Astrocyte (in vitro differentiated cells and primary cell): ENCODE data around the gene INHBB. TPM values are rescaled to one million over a fixed set of nuclear protein-coding genes. Genes with fewer than 3 reads are reported as not detected.

ENCODE experiments used
- DNase-seq: peaks from one replicate; pipeline ENCODE4 v3.0.0-alpha.2; 2010; ENCODE audit warnings: low read depth
- FAIRE-seq: peaks from 2 replicates; lab custom pipeline; 2011; peaks lifted over from hg19 to GRCh38; lab: Jason Lieb, UNC
- H2AFZ ChIP-seq: 2 replicates; pipeline ENCODE4 v1.6.0; 2012; ENCODE audit warnings: low read depth, low read length, inconsistent platforms
- H3K27ac ChIP-seq: 2 replicates; pipeline ENCODE4 v1.5.1; 2011; ENCODE audit warnings: low read depth, low read length, inconsistent platforms
- H3K27me3 ChIP-seq: 2 replicates; pipeline ENCODE4 v1.6.0; 2011; ENCODE audit warnings: low read length, inconsistent platforms; ENCODE audit not compliant: insufficient read depth
- H3K36me3 ChIP-seq: 2 replicates; pipeline ENCODE4 v1.5.1; 2011; ENCODE audit warnings: low read length, inconsistent platforms; ENCODE audit not compliant: insufficient read depth
- H3K4me1 ChIP-seq: 2 replicates; pipeline ENCODE4 v1.5.1; 2011; ENCODE audit warnings: low read length, inconsistent platforms; ENCODE audit not compliant: insufficient read depth
- H3K4me2 ChIP-seq: 2 replicates; pipeline ENCODE4 v1.6.0; 2012; ENCODE audit warnings: low read length, inconsistent platforms
- H3K4me3 ChIP-seq: 2 replicates; pipeline ENCODE4 v1.5.1; 2011; ENCODE audit warnings: low read depth, mild to moderate bottlenecking, low read length, inconsistent platforms; ENCODE audit not compliant: insufficient read depth
- H3K79me2 ChIP-seq: 2 replicates; pipeline ENCODE4 v1.6.0; 2012; ENCODE audit warnings: mild to moderate bottlenecking, low read length, inconsistent platforms; ENCODE audit not compliant: insufficient read depth
- H3K9ac ChIP-seq: 2 replicates; pipeline ENCODE4 v1.6.0; 2012; ENCODE audit warnings: mild to moderate bottlenecking, low read length, inconsistent platforms
- H3K9me3 ChIP-seq: 2 replicates; pipeline ENCODE4 v1.5.1; 2012; ENCODE audit warnings: low read depth, mild to moderate bottlenecking, low read length, inconsistent platforms; ENCODE audit not compliant: insufficient read depth
- H4K20me1 ChIP-seq: 2 replicates; pipeline ENCODE4 v1.6.0; 2012; ENCODE audit warnings: low read length, inconsistent platforms; ENCODE audit not compliant: insufficient read depth
- H3K27ac Mint-ChIP-seq: one replicate; pipeline ENCODE4 v1.8.0; 2021; ENCODE audit warnings: mild to moderate bottlenecking, mixed read lengths; ENCODE audit not compliant: unreplicated experiment
- H3K27me3 Mint-ChIP-seq: one replicate; pipeline ENCODE4 v1.8.0; 2021; ENCODE audit warnings: low read depth, mixed read lengths; ENCODE audit not compliant: unreplicated experiment
- H3K36me3 Mint-ChIP-seq: one replicate; pipeline ENCODE4 v1.8.0; 2021; ENCODE audit warnings: low read depth, mixed read lengths; ENCODE audit not compliant: unreplicated experiment
- H3K4me1 Mint-ChIP-seq: one replicate; pipeline ENCODE4 v1.8.0; 2021; ENCODE audit warnings: low read depth, mixed read lengths; ENCODE audit not compliant: unreplicated experiment
- H3K4me3 Mint-ChIP-seq: one replicate; pipeline ENCODE4 v1.8.0; 2021; ENCODE audit warnings: mild to moderate bottlenecking, moderate library complexity, mixed read lengths; ENCODE audit not compliant: unreplicated experiment
- H3K9me3 Mint-ChIP-seq: one replicate; pipeline ENCODE4 v1.8.0; 2021; ENCODE audit warnings: mild to moderate bottlenecking, mixed read lengths; ENCODE audit not compliant: unreplicated experiment
- EZH2 ChIP-seq: IDR thresholded peaks from 2 replicates; pipeline ENCODE4 v1.6.1; 2012; ENCODE audit warnings: mild to moderate bottlenecking, low read length, inconsistent platforms; ENCODE audit not compliant: insufficient read depth
- total RNA-seq: library from RNA; stranded (reverse); gene quantifications from 2 replicates; pipeline ENCODE4 v1.2.1, GENCODE V29; 2021
- TF ChIP-seq, protein P1 (sequence below): IDR thresholded peaks from 2 replicates; pipeline ENCODE4 v1.5.1; 2011; ENCODE audit warnings: low read depth, mild to moderate bottlenecking, inconsistent platforms, low read length, moderate library complexity; ENCODE audit not compliant: insufficient read depth

The INHBB gene
- total RNA-seq, 1 donor from 2014 or later = 7.1 TPM

DNA sequence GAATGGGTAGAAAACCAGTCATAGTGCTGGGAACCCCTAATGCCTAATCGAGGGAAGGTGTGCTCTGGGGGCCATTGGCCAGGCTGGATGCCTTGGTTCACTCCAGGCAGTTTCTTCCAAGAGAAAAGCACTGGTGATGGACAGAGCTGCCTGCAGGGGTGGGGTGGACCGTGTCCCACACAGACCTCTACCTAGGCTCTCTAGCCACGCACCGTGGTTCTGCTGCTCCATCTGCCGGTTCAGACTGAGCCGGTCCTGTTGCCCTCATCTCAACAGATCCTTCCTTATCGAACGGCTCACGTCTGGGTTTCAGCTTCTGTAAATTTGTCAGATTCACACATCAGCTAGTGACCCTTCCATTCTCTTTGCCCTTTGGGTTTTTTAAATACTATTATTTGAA is 46.9 kb upstream of the INHBB start:
- peak overlapping the region; percentile 27 for H3K27ac Mint-ChIP-seq
- peaks cover 31% of the 10 kb centered on the region for H3K4me1 Mint-ChIP-seq
- Histone ChIP-seq H3K4me1 (peaks cover 30% of the 10 kb centered on the region), H3K4me2 (no peak overlapping the region), H3K79me2 (no peaks in the 10 kb centered on the region), H3K27ac (no peak overlapping the region), H3K9ac (no peak overlapping the region), H3K4me3 (no peak overlapping the region), H3K27me3 (no peaks in the 10 kb centered on the region), H4K20me1 (peaks cover 4% of the 10 kb centered on the region), H3K9me3 (no peaks in the 10 kb centered on the region), H3K36me3 (no peaks in the 10 kb centered on the region), H2AFZ (no peak overlapping the region)
- peaks cover 8% of the 10 kb centered on the region for H3K27me3 Mint-ChIP-seq
- TF ChIP-seq EZH2 = no peak
- TF ChIP-seq, protein P1, sequence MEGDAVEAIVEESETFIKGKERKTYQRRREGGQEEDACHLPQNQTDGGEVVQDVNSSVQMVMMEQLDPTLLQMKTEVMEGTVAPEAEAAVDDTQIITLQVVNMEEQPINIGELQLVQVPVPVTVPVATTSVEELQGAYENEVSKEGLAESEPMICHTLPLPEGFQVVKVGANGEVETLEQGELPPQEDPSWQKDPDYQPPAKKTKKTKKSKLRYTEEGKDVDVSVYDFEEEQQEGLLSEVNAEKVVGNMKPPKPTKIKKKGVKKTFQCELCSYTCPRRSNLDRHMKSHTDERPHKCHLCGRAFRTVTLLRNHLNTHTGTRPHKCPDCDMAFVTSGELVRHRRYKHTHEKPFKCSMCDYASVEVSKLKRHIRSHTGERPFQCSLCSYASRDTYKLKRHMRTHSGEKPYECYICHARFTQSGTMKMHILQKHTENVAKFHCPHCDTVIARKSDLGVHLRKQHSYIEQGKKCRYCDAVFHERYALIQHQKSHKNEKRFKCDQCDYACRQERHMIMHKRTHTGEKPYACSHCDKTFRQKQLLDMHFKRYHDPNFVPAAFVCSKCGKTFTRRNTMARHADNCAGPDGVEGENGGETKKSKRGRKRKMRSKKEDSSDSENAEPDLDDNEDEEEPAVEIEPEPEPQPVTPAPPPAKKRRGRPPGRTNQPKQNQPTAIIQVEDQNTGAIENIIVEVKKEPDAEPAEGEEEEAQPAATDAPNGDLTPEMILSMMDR = no peak
- H3K9me3 Mint-ChIP-seq = peaks cover 2% of the 10 kb centered on the region
- H3K36me3 Mint-ChIP-seq = peaks cover 31% of the 10 kb centered on the region
- no peak for FAIRE-seq
- no peak for DNase-seq
- no peak overlapping the region for H3K4me3 Mint-ChIP-seq

DNA sequence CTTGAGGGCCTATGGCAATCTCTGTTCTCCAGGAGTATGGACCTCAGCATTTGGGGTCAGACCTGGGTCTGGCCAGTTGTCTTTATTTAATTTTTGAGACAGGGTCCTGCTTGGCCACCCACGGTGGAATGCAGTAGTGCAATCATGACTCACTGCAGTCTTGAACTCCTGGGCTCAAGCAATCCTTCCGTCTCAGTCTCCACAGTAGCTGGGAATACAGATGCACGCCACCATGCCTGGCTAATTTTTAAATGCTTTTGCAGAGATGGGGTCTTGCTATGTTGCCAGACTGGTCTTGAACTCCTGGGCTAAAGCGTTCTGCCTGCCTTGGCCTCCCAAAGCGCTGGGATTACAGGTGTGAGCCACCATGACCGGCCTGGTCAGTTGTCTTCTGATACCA is 46.4 kb upstream of the INHBB start:
- peaks cover 8% of the 10 kb centered on the region for H3K27me3 Mint-ChIP-seq
- Histone ChIP-seq H3K79me2 (no peaks in the 10 kb centered on the region), H4K20me1 (peaks cover 4% of the 10 kb centered on the region), H3K9me3 (no peaks in the 10 kb centered on the region), H3K9ac (no peak overlapping the region), H3K27ac (no peak overlapping the region), H3K4me3 (no peak overlapping the region), H2AFZ (no peak overlapping the region), H3K4me2 (peak overlapping the region; percentile 32), H3K4me1 (peaks cover 30% of the 10 kb centered on the region), H3K36me3 (no peaks in the 10 kb centered on the region), H3K27me3 (no peaks in the 10 kb centered on the region)
- TF ChIP-seq, protein P1 = no peak
- no peak for TF ChIP-seq EZH2
- peaks cover 31% of the 10 kb centered on the region for H3K4me1 Mint-ChIP-seq
- peaks cover 31% of the 10 kb centered on the region for H3K36me3 Mint-ChIP-seq
- H3K4me3 Mint-ChIP-seq = no peak overlapping the region
- peak overlapping the region; percentile 27 for H3K27ac Mint-ChIP-seq
- DNase-seq = peak; percentile 25
- H3K9me3 Mint-ChIP-seq = peaks cover 2% of the 10 kb centered on the region
- FAIRE-seq = no peak

DNA sequence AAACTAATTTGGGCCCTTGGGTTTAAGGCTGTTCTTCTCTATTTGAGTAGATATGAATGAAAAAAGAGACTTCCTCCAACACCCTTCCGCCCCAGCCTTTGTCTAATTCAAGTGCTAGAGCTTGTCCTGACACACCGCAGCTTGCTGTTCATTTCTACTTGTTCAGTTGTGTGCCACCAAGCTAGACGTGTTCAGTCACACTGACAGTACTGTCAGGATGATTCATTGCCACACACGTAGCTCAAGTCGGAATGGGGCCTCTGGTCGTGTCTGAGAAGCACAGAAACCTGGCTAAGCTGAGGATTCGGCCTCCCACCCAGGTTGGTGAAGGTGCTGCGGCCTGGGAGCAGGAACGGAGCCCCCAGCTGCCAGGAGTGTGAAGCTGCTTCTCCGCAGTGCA is 45.6 kb upstream of the INHBB start:
- Mint-ChIP-seq H3K4me3 (no peak overlapping the region), H3K4me1 (peaks cover 31% of the 10 kb centered on the region), H3K27me3 (peaks cover 8% of the 10 kb centered on the region), H3K27ac (no peak overlapping the region), H3K9me3 (peaks cover 2% of the 10 kb centered on the region), H3K36me3 (peaks cover 31% of the 10 kb centered on the region)
- no peaks in the 10 kb centered on the region for H3K36me3 ChIP-seq
- FAIRE-seq (no peak), DNase-seq (no peak)
- H3K27ac ChIP-seq = no peak overlapping the region
- TF ChIP-seq, protein P1 = no peak
- no peak for TF ChIP-seq EZH2
- no peaks in the 10 kb centered on the region for H3K9me3 ChIP-seq
- no peak overlapping the region for H2AFZ ChIP-seq
- no peak overlapping the region for H3K9ac ChIP-seq
- peaks cover 4% of the 10 kb centered on the region for H4K20me1 ChIP-seq
- H3K4me2 ChIP-seq = no peak overlapping the region
- no peaks in the 10 kb centered on the region for H3K27me3 ChIP-seq
- peaks cover 30% of the 10 kb centered on the region for H3K4me1 ChIP-seq
- no peaks in the 10 kb centered on the region for H3K79me2 ChIP-seq
- H3K4me3 ChIP-seq = no peak overlapping the region
